CD14-positive monocyte (primary cell): Measurements from ENCODE around the gene FTHL17. TPM values are rescaled to one million over a fixed set of nuclear protein-coding genes. Genes with fewer than 3 reads are reported as not detected.

Experiments used
- DNase-seq, 3 donors: peaks; one replicate each; pipeline ENCODE4 v3.0.0-alpha.2; 2011 to 2022
- H2AFZ ChIP-seq: 2 replicates; pipeline ENCODE4 v1.6.0; 2012; ENCODE audit warnings: mild to moderate bottlenecking, low read depth, low read length, inconsistent platforms; ENCODE audit not compliant: insufficient read depth, poor library complexity, severe bottlenecking
- H3K27ac ChIP-seq, 2 donors: 1 replicate in 1 of 2; 2 replicates in 1 of 2; pipeline ENCODE4 v1.5.1; 2012 to 2013; ENCODE audit warnings: low read length in 2 of 2, control low read depth in 1 of 2, inconsistent platforms in 1 of 2, low read depth in 1 of 2, mild to moderate bottlenecking in 1 of 2
- H3K27me3 ChIP-seq, 2 donors: one replicate each; pipeline versions ENCODE4 v1.6.0 to v1.6.1; 2011 to 2013; ENCODE audit warnings: low read length in 2 of 2; ENCODE audit not compliant: control insufficient read depth in 2 of 2, insufficient read depth in 2 of 2
- H3K36me3 ChIP-seq, 2 donors: replicated peaks in 1 of 2; 1 replicate in 1 of 2; 2 replicates in 1 of 2; pipeline versions ENCODE4 v1.5.1 to v1.6.1; 2012 to 2013; ENCODE audit warnings: low read length in 2 of 2, control low read depth in 1 of 2, inconsistent platforms in 1 of 2, mild to moderate bottlenecking in 1 of 2; ENCODE audit not compliant: insufficient read depth in 2 of 2, control insufficient read depth in 1 of 2
- H3K4me1 ChIP-seq, 2 donors: 1 replicate in 1 of 2; 2 replicates in 1 of 2; pipeline versions ENCODE4 v1.5.1 to v1.6.1; 2012 to 2013; ENCODE audit warnings: low read length in 2 of 2, control low read depth in 1 of 2, inconsistent platforms in 1 of 2, mild to moderate bottlenecking in 1 of 2, moderate library complexity in 1 of 2; ENCODE audit not compliant: insufficient read depth in 2 of 2, control insufficient read depth in 1 of 2
- H3K4me2 ChIP-seq: replicated peaks from 2 replicates; pipeline ENCODE3; 2012; ENCODE audit warnings: low read length, moderate library complexity, mild to moderate bottlenecking; ENCODE audit not compliant: poor library complexity, severe bottlenecking; ENCODE audit errors: extremely low read depth
- H3K4me3 ChIP-seq, 3 experiments: fragments of 200-600 bp in 1 of 3; sonication (generic) in 1 of 3; replicated peaks in 1 of 3; 1 replicate in 2 of 3; 2 replicates in 1 of 3; pipeline ENCODE4 v1.5.1; 2011 to 2013; ENCODE audit warnings: low read length in 3 of 3, mild to moderate bottlenecking in 3 of 3, control low read depth in 2 of 3, low read depth in 2 of 3, inconsistent platforms in 1 of 3, moderate library complexity in 1 of 3
- H3K79me2 ChIP-seq: 2 replicates; pipeline ENCODE4 v1.6.0; 2012; ENCODE audit warnings: mild to moderate bottlenecking, control low read depth, inconsistent platforms, low read length, moderate library complexity; ENCODE audit not compliant: insufficient read depth
- H3K9ac ChIP-seq: 2 replicates; pipeline ENCODE4 v1.6.0; 2017; ENCODE audit warnings: low read length, mild to moderate bottlenecking; ENCODE audit not compliant: insufficient read depth, poor library complexity, severe bottlenecking
- H3K9me3 ChIP-seq, 2 donors: replicated peaks in 1 of 2; 1 replicate in 1 of 2; 2 replicates in 1 of 2; pipeline versions ENCODE4 v1.5.1 to v1.6.1; 2012 to 2013; ENCODE audit warnings: low read length in 2 of 2, control low read depth in 1 of 2; ENCODE audit not compliant: control insufficient read depth in 1 of 2, insufficient read depth in 1 of 2
- H4K20me1 ChIP-seq: 2 replicates; pipeline ENCODE4 v1.6.0; 2012; ENCODE audit warnings: mild to moderate bottlenecking, low read length, control low read depth, moderate library complexity; ENCODE audit not compliant: insufficient read depth
- H3K27ac Mint-ChIP-seq, 7 donors: one replicate each; pipeline ENCODE4 v1.8.0; 2020; ENCODE audit warnings: mild to moderate bottlenecking in 7 of 7, mixed read lengths in 7 of 7, moderate library complexity in 6 of 7, inconsistent platforms in 2 of 7
- H3K27me3 Mint-ChIP-seq, 3 donors: one replicate each; pipeline ENCODE4 v1.8.0; 2021 to 2022; ENCODE audit warnings: low read depth in 3 of 3, mild to moderate bottlenecking in 3 of 3, mixed read lengths in 3 of 3, moderate library complexity in 3 of 3, inconsistent platforms in 1 of 3
- H3K36me3 Mint-ChIP-seq, 2 donors: one replicate each; pipeline ENCODE4 v1.8.0; 2020; ENCODE audit warnings: mixed read lengths in 2 of 2, inconsistent platforms in 1 of 2, mild to moderate bottlenecking in 1 of 2
- H3K4me1 Mint-ChIP-seq: one replicate; pipeline ENCODE4 v1.8.0; 2020; ENCODE audit warnings: mild to moderate bottlenecking, mixed read lengths
- H3K4me3 Mint-ChIP-seq, 2 donors: one replicate each; pipeline ENCODE4 v1.8.0; 2020; ENCODE audit warnings: mild to moderate bottlenecking in 2 of 2, mixed read lengths in 2 of 2, moderate library complexity in 1 of 2
- H3K9me3 Mint-ChIP-seq, 7 donors: one replicate each; pipeline ENCODE4 v1.8.0; 2020 to 2022; ENCODE audit warnings: mixed read lengths in 7 of 7, mild to moderate bottlenecking in 6 of 7, moderate library complexity in 6 of 7, inconsistent platforms in 2 of 7
- WGBS: methylation state at CpG from one replicate; pipeline ENCODE4 v1.1.5; 2013; ENCODE audit warnings: missing lambda C conversion rate; ENCODE audit not compliant: insufficient coverage; 5-methylcytosine and 5-hydroxymethylcytosine counted together
- intact Hi-C, 2 donors: fragments of 100-400 bp; cut with micrococcal nuclease; formaldehyde crosslinking; loops; one replicate each; pipeline versions ENCODE4 v1.15.0 to v1.15.1; 2023
- polyA plus RNA-seq, 3 donors: library from polyadenylated mRNA; depleted of rRNA in 1 of 3; unstranded in 2 of 3; stranded (reverse) in 1 of 3; fragments of 300-500 nt in 2 of 3; fragments of >200 nt in 1 of 3; fragmentation: Illumina TruSeq in 2 of 3; gene quantifications; 1 replicate in 2 of 3; 2 replicates in 1 of 3; pipeline ENCODE4 v1.2.3, GENCODE V29; 2012 to 2021
- TF ChIP-seq, protein P1 (sequence below): fragments of 200-600 bp; IDR thresholded peaks from one replicate; pipeline ENCODE4 v1.8.0; 2022; ENCODE audit warnings: antibody characterized with exemption, mild to moderate bottlenecking

The FTHL17 gene
- polyA plus RNA-seq, 3 donors = not detected

DNA sequence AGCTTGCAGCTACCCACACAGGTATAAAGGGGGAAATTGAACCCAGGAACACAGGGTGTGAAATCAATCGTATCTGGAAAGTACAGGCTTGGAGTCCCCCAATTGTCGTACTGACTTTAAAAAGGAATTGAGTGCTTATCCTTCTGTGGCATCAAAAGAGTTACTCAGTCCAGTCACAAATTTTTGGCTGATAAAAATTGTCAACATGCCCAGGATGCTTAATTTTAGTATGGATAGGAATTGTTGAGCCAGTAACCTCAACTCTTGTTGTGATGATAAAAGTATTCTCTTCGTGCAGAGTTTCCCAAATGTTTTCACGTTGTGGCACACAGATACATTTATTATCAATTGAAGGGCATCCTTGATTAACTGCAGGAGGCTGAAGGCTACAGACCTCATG, 43.6 kb upstream of the FTHL17 start:
- Histone ChIP-seq H3K27ac (no peak overlapping the region), H2AFZ (no peak overlapping the region), H3K4me3 (no peak overlapping the region), H3K79me2 (no peaks in the 10 kb centered on the region), H3K36me3 (no peaks in the 10 kb centered on the region), H3K9ac (no peak overlapping the region), H3K9me3 (no peaks in the 10 kb centered on the region), H3K4me1 (no peaks in the 10 kb centered on the region), H3K4me2 (no peak overlapping the region), H3K27me3 (no peaks in the 10 kb centered on the region), H4K20me1 (no peaks in the 10 kb centered on the region)
- WGBS = no CpG with 5 or more reads among the region's 4 CpGs
- TF ChIP-seq, protein P1, sequence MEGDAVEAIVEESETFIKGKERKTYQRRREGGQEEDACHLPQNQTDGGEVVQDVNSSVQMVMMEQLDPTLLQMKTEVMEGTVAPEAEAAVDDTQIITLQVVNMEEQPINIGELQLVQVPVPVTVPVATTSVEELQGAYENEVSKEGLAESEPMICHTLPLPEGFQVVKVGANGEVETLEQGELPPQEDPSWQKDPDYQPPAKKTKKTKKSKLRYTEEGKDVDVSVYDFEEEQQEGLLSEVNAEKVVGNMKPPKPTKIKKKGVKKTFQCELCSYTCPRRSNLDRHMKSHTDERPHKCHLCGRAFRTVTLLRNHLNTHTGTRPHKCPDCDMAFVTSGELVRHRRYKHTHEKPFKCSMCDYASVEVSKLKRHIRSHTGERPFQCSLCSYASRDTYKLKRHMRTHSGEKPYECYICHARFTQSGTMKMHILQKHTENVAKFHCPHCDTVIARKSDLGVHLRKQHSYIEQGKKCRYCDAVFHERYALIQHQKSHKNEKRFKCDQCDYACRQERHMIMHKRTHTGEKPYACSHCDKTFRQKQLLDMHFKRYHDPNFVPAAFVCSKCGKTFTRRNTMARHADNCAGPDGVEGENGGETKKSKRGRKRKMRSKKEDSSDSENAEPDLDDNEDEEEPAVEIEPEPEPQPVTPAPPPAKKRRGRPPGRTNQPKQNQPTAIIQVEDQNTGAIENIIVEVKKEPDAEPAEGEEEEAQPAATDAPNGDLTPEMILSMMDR = no peak
- H3K27ac Mint-ChIP-seq = no peak overlapping the region
- DNase-seq = no peak
- H3K36me3 Mint-ChIP-seq = no peaks in the 10 kb centered on the region
- intact Hi-C loops = loop anchor here in 1 of 2 donors (10.0 kb wide), 1 partner anchor 131 kb away; no protein-coding TSS in a partner anchor
- H3K9me3 Mint-ChIP-seq = no peaks in the 10 kb centered on the region
- H3K4me3 Mint-ChIP-seq = no peak overlapping the region
- peaks cover 2% of the 10 kb centered on the region in 3 donors for H3K27me3 Mint-ChIP-seq
- no peaks in the 10 kb centered on the region for H3K4me1 Mint-ChIP-seq

GRCh38 chrX:31114858-31115257, 43.0 kb upstream of the FTHL17 start:
- Mint-ChIP-seq H3K27ac (no peak overlapping the region), H3K27me3 (peaks cover 2% of the 10 kb centered on the region in 3 donors)
- no CpG with 5 or more reads among the region's 2 CpGs for WGBS

More at GRCh38 chrX:31114858-31115257, 43.0 kb upstream of the FTHL17 start:
- Histone ChIP-seq H3K4me3 (no peak overlapping the region), H3K79me2 (no peaks in the 10 kb centered on the region), H3K9ac (no peak overlapping the region), H2AFZ (no peak overlapping the region), H3K4me1 (no peaks in the 10 kb centered on the region), H3K9me3 (no peaks in the 10 kb centered on the region), H3K27ac (no peak overlapping the region), H3K27me3 (no peaks in the 10 kb centered on the region), H3K36me3 (no peaks in the 10 kb centered on the region), H4K20me1 (no peaks in the 10 kb centered on the region), H3K4me2 (no peak overlapping the region)
- Mint-ChIP-seq H3K4me1 (no peaks in the 10 kb centered on the region), H3K36me3 (no peaks in the 10 kb centered on the region), H3K9me3 (no peaks in the 10 kb centered on the region), H3K4me3 (no peak overlapping the region)
- DNase-seq = no peak
- TF ChIP-seq, protein P1 = no peak
- intact Hi-C loops = loop anchor here in 1 of 2 donors (10.0 kb wide), 1 partner anchor 130 kb away; no protein-coding TSS in a partner anchor
